ENCODE results near the gene PTN.

PTN gene, protein sequence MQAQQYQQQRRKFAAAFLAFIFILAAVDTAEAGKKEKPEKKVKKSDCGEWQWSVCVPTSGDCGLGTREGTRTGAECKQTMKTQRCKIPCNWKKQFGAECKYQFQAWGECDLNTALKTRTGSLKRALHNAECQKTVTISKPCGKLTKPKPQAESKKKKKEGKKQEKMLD
- 0 reads per million in 9 experiments for total RNA-seq

DNA sequence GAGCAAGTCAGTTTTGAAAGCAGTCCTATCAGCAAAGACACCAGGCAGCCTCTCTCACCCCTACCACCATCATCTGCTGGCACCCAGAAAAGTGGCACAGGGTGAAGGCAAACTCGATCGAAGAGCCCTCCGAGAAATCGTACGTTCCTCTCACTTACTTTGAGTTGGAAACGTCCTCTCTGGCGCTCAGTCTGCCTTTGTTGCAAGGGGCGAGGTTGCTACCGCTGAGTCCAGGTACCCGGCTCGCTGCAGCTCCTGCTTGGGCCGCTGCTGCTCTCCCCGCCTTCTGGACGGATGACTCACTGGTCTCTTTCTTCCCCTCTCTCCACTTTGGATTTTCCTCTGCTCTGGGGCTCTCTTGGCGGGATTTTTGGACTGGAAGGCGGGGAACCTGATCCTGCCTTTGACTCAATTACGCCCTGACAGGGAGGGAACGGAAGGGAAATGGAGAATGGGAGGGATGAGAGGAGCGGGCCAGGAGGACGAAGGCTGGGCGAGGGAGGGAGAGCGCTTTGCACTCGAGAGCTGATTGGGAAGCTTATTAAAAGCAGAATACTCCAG lies at the start of gene PTN:
Gene PTN (minus strand): TSS at position 453 of the 561 bp plus-strand sequence. CDS start 88,760 bp downstream, outside the sequence.
- Mint-ChIP-seq H3K4me1 (ENCODE audit: low read depth in 2 of 2) (no peaks in the 10 kb centered on the region), H3K27ac (peak within 1 kb of the TSS in 1 of 2 donors; percentile 37), H3K4me3 (no peak within 1 kb of the TSS), H3K9me3 (peaks cover 0 to 9% of the 10 kb centered on the region in 2 donors), H3K36me3 (ENCODE audit: insufficient read depth) (no peaks in the 10 kb centered on the region), H3K27me3 (no peaks in the 10 kb centered on the region)
- ATAC-seq (replicated peaks) (no peak), DNase-seq (no peak)

DNA sequence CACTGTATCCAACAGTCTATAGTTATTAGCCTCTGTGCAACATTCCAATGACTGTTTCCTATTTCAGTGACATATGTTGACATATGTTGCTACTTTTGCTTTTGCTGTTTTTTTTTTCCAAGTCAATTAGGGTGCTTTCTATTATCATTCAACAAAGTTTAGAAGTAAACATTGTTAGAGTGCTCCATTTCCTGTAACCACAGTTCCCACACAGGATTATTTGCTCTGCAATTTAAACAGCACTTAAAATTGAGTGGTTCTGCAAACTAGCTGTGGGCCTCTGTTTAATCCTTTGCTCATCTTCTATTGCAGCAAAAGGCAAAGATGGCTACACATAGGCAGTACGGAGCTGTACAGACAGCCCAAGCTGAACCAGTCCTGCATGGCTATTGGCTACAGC lies 46.5 kb upstream of the PTN start:
- H3K4me3 Mint-ChIP-seq = no peak overlapping the region
- H3K36me3 Mint-ChIP-seq (ENCODE audit: insufficient read depth) = no peaks in the 10 kb centered on the region
- no peak overlapping the region for H3K27ac Mint-ChIP-seq
- H3K27me3 Mint-ChIP-seq = no peaks in the 10 kb centered on the region
- DNase-seq = no peak
- H3K9me3 Mint-ChIP-seq = peaks cover 8 to 22% of the 10 kb centered on the region in 2 donors
- no peaks in the 10 kb centered on the region for H3K4me1 Mint-ChIP-seq (ENCODE audit: low read depth in 2 of 2)
- ATAC-seq (replicated peaks) = no peak

DNA sequence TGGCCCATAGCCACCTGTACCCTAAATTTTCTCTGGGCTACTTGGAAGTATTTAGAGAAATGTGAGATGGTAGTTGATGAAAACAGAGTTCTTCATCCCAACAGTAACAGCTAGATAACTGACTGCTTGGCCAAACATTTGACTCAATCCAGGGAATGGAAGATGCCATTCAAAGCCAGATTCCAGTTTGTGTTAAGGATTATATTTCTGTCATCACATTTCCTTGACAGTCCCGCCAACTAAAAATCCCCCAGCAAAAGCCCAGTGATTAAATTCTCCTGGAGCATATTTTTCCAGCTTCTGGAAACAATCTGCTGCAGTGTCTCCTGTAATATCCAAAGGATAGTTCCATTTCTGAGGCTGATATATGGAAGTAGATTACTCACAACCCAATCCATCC lies 45.4 kb upstream of the PTN start:
- Mint-ChIP-seq H3K36me3 (ENCODE audit: insufficient read depth) (no peaks in the 10 kb centered on the region), H3K27ac (no peak overlapping the region), H3K27me3 (no peaks in the 10 kb centered on the region), H3K4me1 (ENCODE audit: low read depth in 2 of 2) (no peaks in the 10 kb centered on the region), H3K4me3 (no peak overlapping the region), H3K9me3 (peaks cover 2 to 22% of the 10 kb centered on the region in 2 donors)
- DNase-seq (no peak), ATAC-seq (replicated peaks) (no peak)

DNA sequence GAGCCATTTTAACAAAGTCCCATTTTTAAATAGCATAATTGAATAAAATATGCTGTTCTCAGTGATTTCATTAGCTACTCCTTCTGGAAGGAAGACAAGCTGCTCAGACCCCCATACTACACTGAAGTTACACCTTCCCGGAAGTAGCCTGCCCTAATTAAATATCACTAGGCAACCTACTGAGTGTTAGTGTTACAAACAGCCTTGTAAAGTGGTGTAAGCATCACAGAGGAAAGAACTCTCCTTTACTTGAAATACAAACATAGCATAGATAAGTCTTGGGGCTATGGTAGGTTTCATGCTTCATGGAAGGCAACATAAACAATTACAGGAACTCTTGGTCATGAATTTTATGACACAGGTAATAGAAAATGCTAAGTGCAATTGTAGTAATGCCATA lies 43.4 kb upstream of the PTN start:
- no peak overlapping the region for H3K4me3 Mint-ChIP-seq
- H3K36me3 Mint-ChIP-seq (ENCODE audit: insufficient read depth) = no peaks in the 10 kb centered on the region
- no peak overlapping the region for H3K27ac Mint-ChIP-seq
- no peaks in the 10 kb centered on the region for H3K27me3 Mint-ChIP-seq
- peaks cover 0 to 22% of the 10 kb centered on the region in 2 donors for H3K9me3 Mint-ChIP-seq
- H3K4me1 Mint-ChIP-seq (ENCODE audit: low read depth in 2 of 2) = no peaks in the 10 kb centered on the region
- no peak for ATAC-seq (replicated peaks)
- DNase-seq = no peak

DNA sequence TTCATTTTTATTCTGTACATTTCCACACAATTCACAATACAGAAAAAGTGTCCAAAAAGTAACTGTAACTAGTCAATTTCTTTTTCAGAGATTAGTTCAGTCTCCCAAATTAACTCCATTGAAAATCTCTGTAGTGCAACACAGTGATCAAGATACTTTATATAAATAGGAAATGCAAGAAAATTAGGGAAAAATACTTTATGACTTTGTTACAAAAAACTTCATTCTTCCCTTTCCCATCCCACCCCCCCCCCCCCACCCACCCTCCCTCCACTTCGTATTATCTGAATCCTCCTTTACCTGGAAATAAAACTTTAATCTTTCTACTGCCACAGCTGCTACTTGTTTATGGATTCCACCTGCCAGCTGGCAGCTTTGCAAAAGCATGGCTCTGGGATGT lies 37.5 kb upstream of the PTN start:
- Mint-ChIP-seq H3K4me1 (ENCODE audit: low read depth in 2 of 2) (no peaks in the 10 kb centered on the region), H3K27me3 (no peaks in the 10 kb centered on the region), H3K27ac (no peak overlapping the region), H3K4me3 (no peak overlapping the region), H3K9me3 (peaks cover 3 to 18% of the 10 kb centered on the region in 2 donors), H3K36me3 (ENCODE audit: insufficient read depth) (no peaks in the 10 kb centered on the region)
- DNase-seq (no peak), ATAC-seq (replicated peaks) (no peak)

DNA sequence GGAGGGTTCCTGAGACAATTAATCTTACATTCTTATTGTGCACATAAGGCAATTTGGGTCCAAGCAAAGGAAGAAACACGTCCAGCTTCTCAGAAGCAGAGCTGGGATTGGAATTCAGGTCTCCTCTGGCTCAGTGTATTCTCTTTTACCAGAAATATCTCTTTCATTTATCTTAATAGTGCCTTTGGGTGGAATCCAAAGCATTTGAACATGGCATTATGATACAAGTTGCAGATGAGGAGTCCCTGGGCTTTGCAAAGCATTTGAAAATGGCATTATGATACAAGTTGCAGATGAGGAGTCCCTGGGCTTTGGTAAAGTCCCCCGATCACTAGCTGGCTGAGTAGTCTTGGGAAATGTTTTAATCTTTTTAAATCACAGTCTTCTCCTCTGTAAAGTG lies 30.0 kb upstream of the PTN start:
- Mint-ChIP-seq H3K27ac (no peak overlapping the region), H3K4me1 (ENCODE audit: low read depth in 2 of 2) (no peaks in the 10 kb centered on the region), H3K36me3 (ENCODE audit: insufficient read depth) (no peaks in the 10 kb centered on the region), H3K27me3 (no peaks in the 10 kb centered on the region), H3K4me3 (no peak overlapping the region), H3K9me3 (peaks cover 3 to 9% of the 10 kb centered on the region in 2 donors)
- ATAC-seq (replicated peaks) (no peak), DNase-seq (no peak)

DNA sequence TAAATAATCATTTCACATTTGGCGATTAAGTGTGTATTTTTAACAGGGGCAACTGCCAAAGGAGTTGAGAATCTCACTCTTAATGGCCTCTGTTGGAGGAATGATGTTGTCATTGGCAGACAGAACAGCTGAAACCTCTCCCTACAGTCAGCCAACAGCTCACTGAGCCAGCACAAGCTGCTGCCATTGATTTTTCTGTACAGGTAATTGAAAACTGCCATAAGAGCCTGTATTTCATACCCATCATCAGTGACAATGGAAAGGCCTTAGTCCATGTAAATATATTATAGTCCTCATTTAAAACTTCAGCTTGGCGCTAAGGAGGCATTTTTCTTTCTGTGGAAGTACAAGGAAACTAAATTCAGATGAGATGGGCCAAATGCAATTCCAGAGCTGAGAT lies 28.1 kb upstream of the PTN start:
- H3K27ac Mint-ChIP-seq = no peak overlapping the region
- no peak for DNase-seq
- ATAC-seq (replicated peaks) = no peak
- H3K4me1 Mint-ChIP-seq (ENCODE audit: low read depth in 2 of 2) = no peaks in the 10 kb centered on the region
- no peak overlapping the region for H3K4me3 Mint-ChIP-seq
- H3K27me3 Mint-ChIP-seq = no peaks in the 10 kb centered on the region
- no peaks in the 10 kb centered on the region for H3K36me3 Mint-ChIP-seq (ENCODE audit: insufficient read depth)
- H3K9me3 Mint-ChIP-seq = no peaks in the 10 kb centered on the region

DNA sequence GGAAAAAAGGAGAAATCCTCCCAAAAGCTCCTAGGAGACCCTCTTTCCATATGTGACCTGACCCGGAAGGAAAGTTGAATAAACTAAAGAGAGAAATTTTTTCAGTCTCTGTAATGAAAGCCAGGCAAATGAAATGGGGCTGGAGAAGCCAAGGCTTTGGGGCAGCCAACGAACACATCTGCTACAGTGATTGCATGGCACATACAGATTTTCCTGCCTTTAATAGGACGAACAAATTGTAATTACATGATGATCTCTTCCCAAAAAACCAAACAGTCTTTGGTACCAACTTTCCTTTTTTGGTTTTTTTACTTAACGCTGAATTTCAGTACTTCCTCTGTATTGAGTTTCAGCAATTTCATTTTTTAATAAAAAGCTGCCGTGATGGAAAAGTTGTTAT lies 23.5 kb upstream of the PTN start:
- Mint-ChIP-seq H3K9me3 (peaks cover 14 to 15% of the 10 kb centered on the region in 2 donors), H3K36me3 (ENCODE audit: insufficient read depth) (no peaks in the 10 kb centered on the region), H3K4me3 (no peak overlapping the region), H3K4me1 (ENCODE audit: low read depth in 2 of 2) (no peaks in the 10 kb centered on the region), H3K27me3 (no peaks in the 10 kb centered on the region), H3K27ac (no peak overlapping the region)
- DNase-seq (no peak), ATAC-seq (replicated peaks) (no peak)

DNA sequence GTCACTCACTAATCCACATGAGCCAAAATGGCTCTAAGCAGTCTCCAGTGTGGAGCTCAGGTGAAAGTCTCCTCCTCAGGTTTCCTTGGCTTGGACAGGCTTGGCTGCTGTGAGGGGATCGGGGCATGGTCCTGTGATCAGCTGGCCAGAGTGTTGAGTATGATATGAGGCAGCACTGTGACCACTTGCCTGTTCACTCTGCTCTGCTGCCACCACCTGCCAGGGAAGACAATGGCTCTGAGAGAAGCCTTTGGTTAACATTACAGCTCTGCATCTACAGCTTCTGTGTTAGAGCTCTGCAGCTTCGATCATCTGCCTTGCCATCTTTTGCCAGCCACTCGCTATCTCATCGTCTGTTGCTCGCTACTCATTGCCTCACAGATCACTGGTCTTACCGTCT lies 20.1 kb upstream of the PTN start:
- no peaks in the 10 kb centered on the region for H3K36me3 Mint-ChIP-seq (ENCODE audit: insufficient read depth)
- no peak overlapping the region for H3K27ac Mint-ChIP-seq
- no peaks in the 10 kb centered on the region for H3K27me3 Mint-ChIP-seq
- H3K4me1 Mint-ChIP-seq (ENCODE audit: low read depth in 2 of 2) = no peaks in the 10 kb centered on the region
- peaks cover 14 to 16% of the 10 kb centered on the region in 2 donors for H3K9me3 Mint-ChIP-seq
- DNase-seq = no peak
- ATAC-seq (replicated peaks) = no peak
- H3K4me3 Mint-ChIP-seq = no peak overlapping the region

DNA sequence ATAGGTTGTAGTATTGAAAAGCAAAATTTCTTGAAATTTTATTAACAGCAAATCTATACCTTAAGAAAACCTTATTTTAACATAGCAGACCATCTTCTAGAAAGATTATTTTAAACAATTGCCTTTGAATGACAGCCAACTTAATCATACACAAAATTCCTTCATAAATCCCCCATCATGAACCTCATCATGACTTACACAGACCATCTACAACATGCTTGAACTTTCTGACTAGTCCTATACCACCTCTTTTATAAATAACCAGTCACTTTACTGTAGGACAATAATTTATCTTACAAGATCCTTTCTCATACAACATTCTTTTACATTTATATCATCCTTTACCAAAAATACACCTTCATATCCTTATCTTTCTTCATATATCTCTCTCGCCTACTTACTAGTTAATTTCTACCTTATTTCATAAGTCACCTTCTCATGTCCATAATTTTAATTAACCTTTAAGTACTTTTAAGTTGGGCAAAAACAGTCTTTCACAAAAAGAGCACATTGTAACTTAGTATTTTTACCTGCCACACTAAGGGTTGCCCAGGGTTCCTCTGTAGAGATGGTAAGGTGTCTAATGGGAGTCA lies 16.6 kb upstream of the PTN start:
- Mint-ChIP-seq H3K9me3 (peaks cover 8 to 16% of the 10 kb centered on the region in 2 donors), H3K27ac (no peak overlapping the region), H3K36me3 (ENCODE audit: insufficient read depth) (no peaks in the 10 kb centered on the region), H3K4me3 (no peak overlapping the region), H3K4me1 (ENCODE audit: low read depth in 2 of 2) (no peaks in the 10 kb centered on the region), H3K27me3 (no peaks in the 10 kb centered on the region)
- no peak for DNase-seq
- no peak for ATAC-seq (replicated peaks)

DNA sequence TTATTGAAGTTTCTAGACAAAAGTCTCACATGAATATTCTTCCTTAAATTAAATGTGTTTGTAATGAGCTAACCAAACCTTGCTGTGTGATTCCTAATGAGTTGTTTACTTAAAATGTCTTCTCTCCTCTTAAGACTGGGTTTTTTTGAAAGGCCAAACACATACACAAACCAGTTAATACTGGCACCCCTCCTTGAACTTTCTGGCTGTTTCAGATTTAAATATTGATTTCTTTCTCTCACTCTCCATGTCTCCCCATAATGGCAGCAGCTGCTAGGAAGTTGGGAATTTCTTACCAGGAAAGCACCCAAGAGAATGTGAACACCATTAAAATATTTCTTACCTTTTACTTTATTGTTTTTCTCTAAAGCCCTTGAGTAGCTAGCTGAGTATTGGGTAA lies 11.4 kb upstream of the PTN start:
- ATAC-seq (replicated peaks) (no peak), DNase-seq (no peak)
- H3K36me3 Mint-ChIP-seq (ENCODE audit: insufficient read depth) = no peaks in the 10 kb centered on the region
- H3K4me1 Mint-ChIP-seq (ENCODE audit: low read depth in 2 of 2) = no peaks in the 10 kb centered on the region
- no peak overlapping the region for H3K4me3 Mint-ChIP-seq
- H3K27me3 Mint-ChIP-seq = no peaks in the 10 kb centered on the region
- no peak overlapping the region for H3K27ac Mint-ChIP-seq
- no peaks in the 10 kb centered on the region for H3K9me3 Mint-ChIP-seq

DNA sequence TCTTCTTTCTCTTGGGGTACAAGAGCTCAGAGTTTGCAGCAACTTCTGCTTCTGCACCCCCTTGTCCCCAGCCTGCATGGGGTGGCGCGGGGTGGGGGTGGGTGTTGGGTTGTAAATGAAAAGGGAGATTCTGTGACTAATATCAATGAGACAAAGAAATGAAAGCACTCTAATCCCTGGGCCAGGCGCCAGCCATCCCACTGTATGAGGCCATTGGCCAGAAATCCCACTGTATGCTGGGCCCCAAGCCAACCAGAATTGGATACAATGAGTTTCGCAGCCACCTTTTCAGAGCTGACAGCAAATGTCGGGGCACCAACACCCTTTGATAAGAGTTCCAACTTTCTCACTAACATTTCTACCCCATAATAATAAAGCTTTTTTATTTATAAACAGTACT lies 10.9 kb upstream of the PTN start:
- Mint-ChIP-seq H3K27ac (no peak overlapping the region), H3K27me3 (no peaks in the 10 kb centered on the region), H3K4me1 (ENCODE audit: low read depth in 2 of 2) (no peaks in the 10 kb centered on the region), H3K9me3 (no peaks in the 10 kb centered on the region), H3K36me3 (ENCODE audit: insufficient read depth) (no peaks in the 10 kb centered on the region), H3K4me3 (no peak overlapping the region)
- no peak for DNase-seq
- ATAC-seq (replicated peaks) = no peak

DNA sequence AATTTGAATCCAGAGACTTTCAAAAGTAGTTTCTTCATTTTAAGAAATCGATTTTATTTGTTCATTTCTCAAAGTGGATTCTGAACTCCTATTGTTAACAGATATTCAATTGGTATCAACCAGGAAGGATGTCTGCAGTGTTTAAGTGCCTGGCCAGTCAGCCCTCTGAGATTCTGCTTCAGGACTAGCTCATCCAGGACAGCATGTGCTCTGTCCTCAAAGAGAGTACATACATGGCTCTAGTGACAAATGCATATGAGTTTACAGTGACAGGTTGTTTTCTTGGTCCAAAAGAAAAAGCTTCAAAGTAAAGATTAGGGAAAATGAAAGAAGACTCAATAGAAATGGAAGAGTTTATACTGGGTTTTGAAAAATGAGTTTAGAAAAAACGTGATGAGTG lies 8.4 kb upstream of the PTN start:
- ATAC-seq (replicated peaks) (no peak), DNase-seq (no peak)
- H3K27me3 Mint-ChIP-seq = no peaks in the 10 kb centered on the region
- H3K36me3 Mint-ChIP-seq (ENCODE audit: insufficient read depth) = no peaks in the 10 kb centered on the region
- no peak overlapping the region for H3K27ac Mint-ChIP-seq
- H3K9me3 Mint-ChIP-seq = no peaks in the 10 kb centered on the region
- H3K4me1 Mint-ChIP-seq (ENCODE audit: low read depth in 2 of 2) = no peaks in the 10 kb centered on the region
- no peak overlapping the region for H3K4me3 Mint-ChIP-seq

DNA sequence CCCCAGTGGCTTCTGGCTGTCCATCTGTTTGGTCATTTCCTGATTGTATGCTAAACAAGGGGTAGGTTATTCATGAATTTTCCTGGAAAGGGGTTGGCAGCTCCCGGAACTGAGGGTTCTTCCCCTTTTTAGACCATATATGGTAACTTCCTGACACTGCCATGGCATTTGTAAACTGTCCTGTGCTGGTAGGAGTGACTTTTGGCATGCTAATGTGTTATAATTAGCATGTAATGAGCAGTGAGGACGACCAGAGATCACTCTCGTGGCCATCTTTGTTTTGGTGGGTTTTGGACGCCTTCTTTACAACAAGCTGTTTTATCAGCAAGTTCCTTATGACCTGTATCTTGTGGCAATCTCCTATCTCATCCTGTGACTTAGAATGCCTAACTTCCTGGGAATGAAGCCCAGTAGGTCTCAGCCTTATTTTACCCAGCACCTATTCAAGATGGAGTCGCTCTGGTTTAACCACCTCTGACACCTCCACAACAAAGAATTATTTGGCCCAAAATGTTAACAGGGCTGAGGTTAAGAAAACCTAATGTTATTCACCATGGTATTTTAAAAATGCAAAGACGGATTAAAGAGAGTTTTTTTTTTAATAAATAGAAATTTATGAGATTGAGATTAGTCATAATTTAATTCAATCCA lies 2.4 kb upstream of the PTN start:
- DNase-seq (no peak), ATAC-seq (replicated peaks) (no peak)
- Mint-ChIP-seq H3K4me1 (ENCODE audit: low read depth in 2 of 2) (no peaks in the 10 kb centered on the region), H3K36me3 (ENCODE audit: insufficient read depth) (no peaks in the 10 kb centered on the region), H3K4me3 (no peak overlapping the region), H3K27me3 (no peaks in the 10 kb centered on the region), H3K27ac (no peak overlapping the region), H3K9me3 (peaks cover 0 to 7% of the 10 kb centered on the region in 2 donors)
